ENCODE data around the gene KRTAP12-3.

- TF ChIP-seq EZH2 (IDR thresholded peaks at IDR 0.05; ENCODE audit: low read length, missing control alignments), result no peak
- no peak for TF ChIP-seq CTCF (conservative IDR thresholded peaks at IDR 0.05 in 1 of 2, IDR thresholded peaks at IDR 0.05 in 1 of 2; ENCODE audit: low read depth in 1 of 2, low read length in 2 of 2)
Observed at GRCh38 chr21:44701541-44701940, 43.8 kb downstream of the KRTAP12-3 start.
